ENCODE results near the gene SERPINA1. TPM values are rescaled to one million over a fixed set of nuclear protein-coding genes. Genes with fewer than 3 reads are reported as not detected.

Gene SERPINA1
- total RNA-seq, 1 donor from 2014 or later = not detected

GRCh38 chr14:94408546-94409095 lies 20.2 kb upstream of the SERPINA1 start:
- no peaks in the 10 kb centered on the region for H3K4me1 Mint-ChIP-seq
- peaks cover 10% of the 10 kb centered on the region for H3K36me3 Mint-ChIP-seq (ENCODE audit: low read depth)
- peaks cover 6% of the 10 kb centered on the region for H3K27me3 Mint-ChIP-seq (ENCODE audit: low read depth)
- no peak for TF ChIP-seq CTCF (conservative IDR thresholded peaks at IDR 0.05)
- no peak overlapping the region for H3K4me3 Mint-ChIP-seq
- H3K27ac Mint-ChIP-seq (ENCODE audit: unreplicated experiment) = no peak overlapping the region
- DNase-seq (ENCODE audit: low read depth, low spot score) = no peak
- peaks cover 9% of the 10 kb centered on the region for H3K9me3 Mint-ChIP-seq

- Mint-ChIP-seq H3K4me1 (no peaks in the 10 kb centered on the region), H3K4me3 (no peak overlapping the region), H3K27me3 (ENCODE audit: low read depth) (peaks cover 6% of the 10 kb centered on the region), H3K36me3 (ENCODE audit: low read depth) (peaks cover 10% of the 10 kb centered on the region), H3K9me3 (peaks cover 9% of the 10 kb centered on the region), H3K27ac (ENCODE audit: unreplicated experiment) (no peak overlapping the region)
- TF ChIP-seq CTCF (conservative IDR thresholded peaks at IDR 0.05) = no peak
- no peak for DNase-seq (ENCODE audit: low read depth, low spot score)
Observed at GRCh38 chr14:94407906-94408305, 19.5 kb upstream of the SERPINA1 start.

- no peak for TF ChIP-seq CTCF (conservative IDR thresholded peaks at IDR 0.05)
- H3K4me1 Mint-ChIP-seq = no peaks in the 10 kb centered on the region
- H3K27ac Mint-ChIP-seq (ENCODE audit: unreplicated experiment) = no peak overlapping the region
- no peak for DNase-seq (ENCODE audit: low read depth, low spot score)
- peaks cover 10% of the 10 kb centered on the region for H3K36me3 Mint-ChIP-seq (ENCODE audit: low read depth)
- peaks cover 5% of the 10 kb centered on the region for H3K27me3 Mint-ChIP-seq (ENCODE audit: low read depth)
- peaks cover 5% of the 10 kb centered on the region for H3K9me3 Mint-ChIP-seq
- no peak overlapping the region for H3K4me3 Mint-ChIP-seq
Observed at GRCh38 chr14:94406910-94407309, 18.5 kb upstream of the SERPINA1 start.

- peaks cover 4% of the 10 kb centered on the region for H3K27me3 Mint-ChIP-seq (ENCODE audit: low read depth)
- no peak for TF ChIP-seq CTCF (conservative IDR thresholded peaks at IDR 0.05)
- H3K4me3 Mint-ChIP-seq = no peak overlapping the region
- no peaks in the 10 kb centered on the region for H3K4me1 Mint-ChIP-seq
- DNase-seq (ENCODE audit: low read depth, low spot score) = no peak
- H3K27ac Mint-ChIP-seq (ENCODE audit: unreplicated experiment) = no peak overlapping the region
- H3K9me3 Mint-ChIP-seq = peaks cover 5% of the 10 kb centered on the region
- H3K36me3 Mint-ChIP-seq (ENCODE audit: low read depth) = peaks cover 6% of the 10 kb centered on the region
Observed at GRCh38 chr14:94405486-94405885, 17.1 kb upstream of the SERPINA1 start.

GRCh38 chr14:94404561-94404960 lies 16.2 kb upstream of the SERPINA1 start:
- Mint-ChIP-seq H3K4me3 (no peak overlapping the region), H3K9me3 (peaks cover 5% of the 10 kb centered on the region), H3K36me3 (ENCODE audit: low read depth) (peaks cover 3% of the 10 kb centered on the region), H3K27ac (ENCODE audit: unreplicated experiment) (no peak overlapping the region), H3K27me3 (ENCODE audit: low read depth) (peaks cover 4% of the 10 kb centered on the region), H3K4me1 (no peaks in the 10 kb centered on the region)
- DNase-seq (ENCODE audit: low read depth, low spot score) = no peak
- TF ChIP-seq CTCF (conservative IDR thresholded peaks at IDR 0.05) = no peak
